ENCODE data around the gene RIPK1.

GRCh38 chr6:3076320-3076719 lies 8.0 kb downstream of the RIPK1 start:
- TF ChIP-seq TOX (CRISPR knock-in tag; IDR thresholded peaks at IDR 0.05; ENCODE audit: borderline replicate concordance) (no peak), BACH2 (CRISPR knock-in tag; IDR thresholded peaks at IDR 0.05; ENCODE audit: borderline replicate concordance) (no peak), PATZ1 (CRISPR knock-in tag; IDR thresholded peaks at IDR 0.05; ENCODE audit: borderline replicate concordance) (no peak)
